ENCODE data around the gene SERPINA3. TPM values are rescaled to one million over a fixed set of nuclear protein-coding genes. Genes with fewer than 3 reads are reported as not detected.
"Not testable (repeated sequence)": the region's sequence is repeated elsewhere in the genome, so short reads cannot be mapped to it uniquely, and the experiment has no call there.

Gene SERPINA3
- total RNA-seq, 1 experiment from 2014 or later: not detected

DNA sequence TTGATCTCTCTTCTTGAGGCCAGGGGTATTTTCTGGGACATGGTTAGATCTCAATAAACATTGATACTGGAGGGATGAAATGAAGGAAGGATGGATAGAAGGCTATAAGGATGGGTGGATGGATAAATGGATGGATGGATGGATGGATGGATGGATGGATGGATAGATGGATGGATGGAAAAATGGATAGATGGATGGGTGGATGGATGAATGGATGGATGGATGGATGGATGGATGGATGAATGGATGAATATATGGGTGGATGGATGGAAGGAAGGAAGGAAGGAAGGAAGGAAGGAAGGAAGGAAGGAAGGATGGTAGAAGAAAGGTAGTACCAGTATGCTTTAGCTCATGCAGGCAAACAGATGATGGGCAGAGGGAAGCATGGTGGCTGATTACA lies 34.7 kb upstream of the SERPINA3 start:
- DNase-seq; H3K4me3 ChIP-seq (ENCODE audit: insufficient read depth, low read depth, low read length); H3K36me3 ChIP-seq (replicated peaks; ENCODE audit: control insufficient read depth, insufficient read depth, low read length); H3K27me3 ChIP-seq (ENCODE audit: control insufficient read depth, insufficient read depth, low read length): not testable (repeated sequence)

DNA sequence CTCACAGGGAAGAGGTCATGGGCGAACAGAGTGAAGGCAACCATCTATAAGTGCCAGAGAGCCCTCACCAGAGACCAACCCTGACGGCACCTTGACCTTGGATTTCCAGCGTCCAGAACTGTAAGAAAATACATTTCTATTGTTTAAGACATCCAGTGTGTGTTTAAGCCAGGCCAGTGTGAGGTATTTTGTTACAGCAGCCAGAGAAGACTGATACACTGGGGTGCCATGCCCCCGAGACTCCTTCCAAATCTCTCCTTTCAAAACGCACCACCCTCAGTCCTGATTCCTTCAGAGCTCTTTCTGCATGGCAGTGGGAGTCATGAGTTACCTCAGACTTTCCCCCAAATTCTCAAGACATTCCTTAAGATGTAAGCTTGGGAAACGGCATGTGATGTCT lies 33.5 kb upstream of the SERPINA3 start:
- no peak for DNase-seq
- Histone ChIP-seq H3K4me3 (ENCODE audit: insufficient read depth, low read depth, low read length) (no peak overlapping the region), H3K27me3 (ENCODE audit: control insufficient read depth, insufficient read depth, low read length) (peaks cover under 1% of the 10 kb centered on the region; the same call in 1 of the 2 replicates), H3K36me3 (replicated peaks; ENCODE audit: control insufficient read depth, insufficient read depth, low read length) (no peaks in the 10 kb centered on the region)

DNA sequence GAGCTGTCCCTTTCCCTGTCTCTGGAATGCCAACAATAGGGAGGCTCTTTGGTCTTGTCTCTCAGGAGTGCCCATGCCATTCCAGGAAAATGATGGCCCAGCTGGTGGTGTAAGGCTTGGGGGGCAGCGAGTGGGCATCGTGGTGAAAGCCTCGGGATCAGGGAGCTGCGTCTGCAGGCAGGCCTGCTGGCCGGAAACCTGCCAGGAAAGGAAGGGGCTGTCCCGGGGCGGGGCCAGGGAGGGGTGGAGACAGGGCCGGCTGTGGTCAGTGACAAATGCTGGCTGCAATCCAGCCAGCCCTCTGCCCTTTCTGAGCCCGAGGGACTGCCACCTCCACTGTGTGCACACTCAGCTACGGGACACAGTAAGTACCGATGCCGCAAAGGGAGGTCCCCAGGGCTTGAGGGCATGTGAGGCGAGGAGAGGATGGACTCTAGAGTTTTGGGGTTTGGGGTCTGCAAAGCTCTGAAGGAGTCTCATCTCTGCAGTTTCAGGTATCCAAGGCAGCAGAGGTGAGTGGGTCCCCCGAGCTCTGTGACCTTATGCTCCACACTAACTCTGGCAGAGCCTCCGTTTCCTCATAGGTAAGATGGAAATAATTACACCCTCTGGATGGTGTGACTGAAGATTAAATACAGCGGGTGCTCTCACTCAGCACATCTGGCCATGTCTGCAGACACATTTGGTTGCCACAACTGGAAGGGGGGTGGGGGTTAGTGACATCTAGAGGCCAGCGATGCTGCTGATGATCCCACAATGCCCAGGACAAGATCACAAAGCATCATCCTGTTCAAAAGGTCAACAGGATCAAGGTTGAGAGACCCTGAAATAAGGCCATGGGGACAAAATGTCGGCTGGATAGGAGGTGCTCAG lies 30.8 kb upstream of the SERPINA3 start, which contains the start of gene SERPINA5:
Gene SERPINA5, plus strand, starts transcription at position 300 of the 873 bp plus-strand sequence. CDS start 5,937 bp downstream, outside the sequence.
- H3K4me3 ChIP-seq (ENCODE audit: insufficient read depth, low read depth, low read length): no peak within 1 kb of the TSS
- peak; percentile 83 for DNase-seq
- H3K27me3 ChIP-seq (ENCODE audit: control insufficient read depth, insufficient read depth, low read length): no peaks in the 10 kb centered on the region; the same call in 1 of the 2 replicates
- no peaks in the 10 kb centered on the region for H3K36me3 ChIP-seq (replicated peaks; ENCODE audit: control insufficient read depth, insufficient read depth, low read length)

DNA sequence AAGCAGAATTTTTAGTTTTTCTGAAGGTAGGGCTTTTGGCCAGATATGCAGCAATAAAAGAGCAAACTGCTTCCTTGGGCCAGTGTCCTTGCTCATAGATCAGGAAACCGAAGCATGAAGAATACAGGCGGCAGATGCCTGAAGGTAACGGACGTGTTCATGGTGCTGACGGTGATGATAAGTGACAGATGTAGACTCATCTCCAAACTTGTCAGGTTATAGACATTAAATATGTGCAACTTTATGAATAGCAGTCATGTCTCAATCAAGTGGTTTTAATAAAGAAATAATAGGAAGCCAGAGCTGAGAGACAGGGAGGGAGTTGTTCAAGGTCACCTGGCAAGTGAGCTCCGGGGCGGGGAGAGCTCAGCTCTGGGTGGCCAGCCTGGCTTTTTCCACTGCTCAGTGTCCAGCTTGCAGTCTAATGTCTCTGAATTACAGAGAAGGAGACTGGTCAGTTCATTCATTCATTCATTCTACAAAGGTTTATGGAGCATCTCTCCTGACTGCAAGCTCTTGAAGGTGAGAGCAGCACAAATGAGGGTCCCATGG lies 29.9 kb upstream of the SERPINA3 start:
- DNase-seq: no peak
- Histone ChIP-seq H3K4me3 (ENCODE audit: insufficient read depth, low read depth, low read length) (no peak overlapping the region), H3K27me3 (ENCODE audit: control insufficient read depth, insufficient read depth, low read length) (no peaks in the 10 kb centered on the region; the same call in 1 of the 2 replicates), H3K36me3 (replicated peaks; ENCODE audit: control insufficient read depth, insufficient read depth, low read length) (no peaks in the 10 kb centered on the region)

DNA sequence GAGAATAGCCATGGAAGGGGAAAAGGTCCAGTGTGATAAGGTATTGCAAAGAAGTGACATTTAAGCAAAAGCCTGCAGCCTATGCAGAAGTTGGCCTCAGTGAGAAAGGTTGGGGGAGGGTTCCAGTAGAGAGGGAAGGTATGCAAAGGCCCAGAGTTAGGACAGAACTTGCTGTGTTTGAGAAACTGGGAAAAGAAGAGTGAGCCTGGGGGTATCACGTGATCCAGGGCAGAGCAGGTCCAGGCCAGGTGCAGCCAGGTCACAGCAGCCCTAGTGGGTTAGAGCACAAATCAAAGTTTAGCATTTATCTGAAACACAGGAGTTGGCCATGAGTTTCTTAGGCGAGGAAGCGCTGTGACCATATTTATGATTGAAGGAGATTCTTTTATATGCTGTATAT lies 29.3 kb upstream of the SERPINA3 start:
- DNase-seq: no peak
- Histone ChIP-seq H3K36me3 (replicated peaks; ENCODE audit: control insufficient read depth, insufficient read depth, low read length) (no peaks in the 10 kb centered on the region), H3K4me3 (ENCODE audit: insufficient read depth, low read depth, low read length) (no peak overlapping the region), H3K27me3 (ENCODE audit: control insufficient read depth, insufficient read depth, low read length) (no peaks in the 10 kb centered on the region; the same call in 1 of the 2 replicates)

DNA sequence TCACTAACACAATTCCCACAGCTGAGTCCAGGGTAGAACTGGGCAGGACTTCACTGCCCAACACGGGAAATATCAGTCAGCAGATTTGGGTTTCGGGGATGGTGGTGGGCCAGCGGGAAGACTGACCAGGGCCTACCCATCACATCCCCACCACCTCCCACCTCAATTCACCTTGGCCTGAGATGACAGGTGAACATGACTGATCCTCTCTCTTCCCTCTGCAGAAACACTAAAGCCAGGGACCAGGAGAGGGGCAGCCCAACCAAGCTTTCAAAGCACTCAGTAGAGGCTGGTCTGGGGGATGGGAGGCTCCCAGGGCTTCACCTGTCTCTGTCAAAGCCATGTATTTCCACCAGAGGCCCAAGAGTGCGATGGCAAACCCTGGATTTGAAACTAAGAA lies 28.6 kb upstream of the SERPINA3 start:
- H3K36me3 ChIP-seq (replicated peaks; ENCODE audit: control insufficient read depth, insufficient read depth, low read length): no peaks in the 10 kb centered on the region
- H3K4me3 ChIP-seq (ENCODE audit: insufficient read depth, low read depth, low read length): no peak overlapping the region
- DNase-seq: no peak
- no peaks in the 10 kb centered on the region; the same call in 1 of the 2 replicates for H3K27me3 ChIP-seq (ENCODE audit: control insufficient read depth, insufficient read depth, low read length)

DNA sequence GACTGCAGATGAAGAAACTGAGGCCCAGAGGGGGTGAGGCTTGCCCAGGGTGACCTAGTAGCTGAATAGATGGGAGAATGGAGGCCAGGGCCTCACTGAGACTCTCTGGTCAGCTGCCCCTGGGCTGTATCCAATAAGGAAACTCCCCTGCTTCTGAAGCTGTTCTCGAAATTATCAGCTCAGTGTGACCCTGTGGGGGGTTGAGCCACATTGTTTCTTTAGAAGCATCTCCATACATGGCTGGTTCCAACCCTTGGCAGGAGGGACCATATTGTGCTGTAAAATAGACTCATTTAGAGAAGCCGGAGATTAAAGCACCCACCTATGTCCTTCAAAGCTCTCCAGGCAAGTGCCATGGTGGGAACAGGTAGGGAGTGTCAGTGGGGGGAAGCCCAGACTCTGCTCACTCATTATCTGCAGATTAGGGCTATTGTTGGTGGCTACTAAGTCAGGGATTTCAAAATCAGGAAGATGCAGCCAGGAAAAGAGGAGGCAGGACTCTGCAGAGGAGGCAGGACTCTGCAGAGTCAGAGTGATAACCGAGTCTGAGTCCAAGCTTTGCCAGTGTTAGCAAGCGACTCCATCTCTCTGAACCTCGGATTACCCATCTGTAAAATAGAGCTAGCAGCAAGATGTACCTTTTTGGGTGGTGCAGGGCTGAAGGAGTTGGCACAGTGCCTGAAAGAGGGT lies 27.5 kb upstream of the SERPINA3 start:
- no peaks in the 10 kb centered on the region; the same call in 1 of the 2 replicates for H3K27me3 ChIP-seq (ENCODE audit: control insufficient read depth, insufficient read depth, low read length)
- no peak for DNase-seq
- H3K36me3 ChIP-seq (replicated peaks; ENCODE audit: control insufficient read depth, insufficient read depth, low read length): no peaks in the 10 kb centered on the region

DNA sequence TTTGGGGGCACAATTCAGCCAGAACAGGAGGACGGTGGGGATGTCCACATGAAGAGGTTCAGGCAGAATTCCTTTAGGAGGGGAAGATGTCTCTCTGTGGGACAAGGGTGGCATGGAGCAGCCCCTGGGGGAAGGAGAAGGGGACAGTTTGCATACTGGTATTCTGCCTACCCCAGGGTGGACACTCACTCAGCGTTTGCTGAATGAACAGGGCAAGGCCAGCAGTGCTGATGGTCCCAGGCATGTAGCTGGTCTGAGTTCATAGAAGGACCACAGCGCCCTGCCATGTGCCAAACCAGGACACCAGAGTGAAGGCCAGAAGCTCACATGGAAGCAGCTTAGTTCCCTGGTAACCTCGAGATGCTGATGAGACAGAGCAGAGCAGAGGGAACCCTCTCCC lies 25.6 kb upstream of the SERPINA3 start:
- Histone ChIP-seq H3K36me3 (replicated peaks; ENCODE audit: control insufficient read depth, insufficient read depth, low read length) (no peaks in the 10 kb centered on the region), H3K27me3 (ENCODE audit: control insufficient read depth, insufficient read depth, low read length) (no peaks in the 10 kb centered on the region; the same call in 1 of the 2 replicates), H3K4me3 (ENCODE audit: insufficient read depth, low read depth, low read length) (no peak overlapping the region)
- no peak for DNase-seq

More for the DNA sequence above, 27.5 kb upstream of the SERPINA3 start:
- H3K4me3 ChIP-seq (ENCODE audit: insufficient read depth, low read depth, low read length): no peak overlapping the region

DNA sequence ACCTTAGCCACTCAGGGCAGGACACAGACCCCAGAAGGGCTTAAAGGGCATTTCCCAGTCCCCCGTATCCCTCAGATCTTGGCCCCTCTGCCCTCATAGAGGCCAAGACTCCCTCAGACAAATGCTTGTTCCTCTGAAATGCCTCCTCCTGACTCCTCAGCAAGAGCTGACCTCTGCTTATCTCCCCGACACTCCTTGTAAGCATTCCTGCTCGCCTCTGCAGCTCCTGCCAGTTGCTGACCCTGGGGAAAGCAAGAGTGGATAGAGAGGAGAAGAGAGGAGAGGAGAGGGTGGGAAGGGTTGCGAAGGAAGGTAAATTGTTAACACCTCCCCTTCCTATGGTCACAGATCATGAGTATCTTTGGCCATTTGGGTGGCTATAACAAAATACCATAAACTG lies 23.9 kb upstream of the SERPINA3 start:
- H3K4me3 ChIP-seq (ENCODE audit: insufficient read depth, low read depth, low read length): no peak overlapping the region
- no peaks in the 10 kb centered on the region for H3K36me3 ChIP-seq (replicated peaks; ENCODE audit: control insufficient read depth, insufficient read depth, low read length)
- DNase-seq: no peak
- no peaks in the 10 kb centered on the region; the same call in 1 of the 2 replicates for H3K27me3 ChIP-seq (ENCODE audit: control insufficient read depth, insufficient read depth, low read length)

DNA sequence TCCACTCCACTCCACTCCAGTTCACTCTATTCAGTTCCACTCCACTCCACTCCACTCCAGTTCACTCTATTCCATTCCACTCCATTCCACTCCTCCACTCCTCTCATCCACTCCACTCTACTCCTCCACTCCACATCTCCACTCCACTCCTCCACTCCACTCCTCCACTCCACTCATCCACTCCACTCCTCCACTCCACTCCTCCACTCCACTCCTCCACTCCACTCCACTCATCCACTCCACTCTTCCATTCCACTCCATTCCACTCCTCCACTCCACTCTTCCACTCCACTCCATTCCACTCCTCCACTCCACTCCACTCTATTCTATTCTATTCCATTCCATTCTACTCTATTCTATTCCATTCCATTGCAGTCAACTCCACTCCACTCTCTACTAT lies 21.1 kb upstream of the SERPINA3 start:
- no peaks in the 10 kb centered on the region; the same call in 1 of the 2 replicates for H3K27me3 ChIP-seq (ENCODE audit: control insufficient read depth, insufficient read depth, low read length)
- no peak overlapping the region for H3K4me3 ChIP-seq (ENCODE audit: insufficient read depth, low read depth, low read length)
- H3K36me3 ChIP-seq (replicated peaks; ENCODE audit: control insufficient read depth, insufficient read depth, low read length): no peaks in the 10 kb centered on the region
- no peak for DNase-seq

DNA sequence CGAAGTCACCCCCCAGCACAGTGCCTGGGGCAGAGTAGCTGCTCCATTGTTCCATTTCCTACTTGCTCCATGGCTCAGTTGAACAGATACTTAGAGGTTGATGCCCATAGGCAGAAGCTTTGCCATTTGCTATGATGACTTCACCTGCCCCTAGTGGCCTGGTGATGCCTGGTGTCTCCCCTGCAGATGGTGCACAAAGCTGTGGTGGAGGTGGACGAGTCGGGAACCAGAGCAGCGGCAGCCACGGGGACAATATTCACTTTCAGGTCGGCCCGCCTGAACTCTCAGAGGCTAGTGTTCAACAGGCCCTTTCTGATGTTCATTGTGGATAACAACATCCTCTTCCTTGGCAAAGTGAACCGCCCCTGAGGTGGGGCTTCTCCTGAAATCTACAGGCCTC lies 20.3 kb upstream of the SERPINA3 start:
- no peak for DNase-seq
- no peaks in the 10 kb centered on the region for H3K36me3 ChIP-seq (replicated peaks; ENCODE audit: control insufficient read depth, insufficient read depth, low read length)
- H3K27me3 ChIP-seq (ENCODE audit: control insufficient read depth, insufficient read depth, low read length): no peaks in the 10 kb centered on the region
- H3K4me3 ChIP-seq (ENCODE audit: insufficient read depth, low read depth, low read length): no peak overlapping the region

DNA sequence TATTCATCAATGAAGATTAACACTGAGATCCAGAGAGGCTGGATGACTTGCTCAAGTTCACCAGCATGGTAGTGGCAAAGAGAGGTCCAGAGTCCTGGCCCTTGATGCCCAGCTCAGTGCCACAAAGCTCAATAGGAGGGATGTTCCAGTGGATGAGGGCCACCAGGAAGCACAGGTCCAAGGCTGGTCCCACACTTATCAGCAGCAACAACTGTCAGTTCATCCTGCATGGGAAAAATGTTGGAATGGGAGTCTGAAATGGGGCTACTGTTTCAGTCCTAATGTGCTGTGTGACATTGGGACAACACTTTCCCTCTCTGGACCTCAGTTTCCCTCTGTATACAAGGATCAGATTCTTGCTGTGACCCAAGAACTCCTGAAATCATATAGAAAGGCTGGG lies 19.7 kb upstream of the SERPINA3 start:
- no peak for DNase-seq
- Histone ChIP-seq H3K4me3 (ENCODE audit: insufficient read depth, low read depth, low read length) (no peak overlapping the region), H3K27me3 (ENCODE audit: control insufficient read depth, insufficient read depth, low read length) (no peaks in the 10 kb centered on the region), H3K36me3 (replicated peaks; ENCODE audit: control insufficient read depth, insufficient read depth, low read length) (no peaks in the 10 kb centered on the region)

DNA sequence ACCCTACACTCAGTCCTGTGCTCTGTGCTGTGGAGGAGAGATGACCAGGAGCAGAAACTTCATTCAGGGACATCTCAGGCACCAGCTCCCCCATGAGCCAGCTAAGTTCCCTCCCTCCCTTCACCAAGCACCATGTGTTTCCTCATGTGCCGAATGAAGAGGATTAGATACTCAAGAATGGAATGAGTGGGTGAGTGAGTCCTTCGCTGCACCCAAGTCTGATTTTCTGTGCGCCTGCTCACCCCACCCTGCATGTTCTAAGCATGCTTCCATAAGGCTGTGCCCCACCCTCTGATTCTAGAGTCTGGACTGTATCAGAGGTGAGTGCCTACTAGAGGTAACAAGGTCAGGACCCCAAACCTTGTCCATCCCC lies 18.8 kb upstream of the SERPINA3 start:
- no peaks in the 10 kb centered on the region for H3K36me3 ChIP-seq (replicated peaks; ENCODE audit: control insufficient read depth, insufficient read depth, low read length)
- no peak overlapping the region for H3K4me3 ChIP-seq (ENCODE audit: insufficient read depth, low read depth, low read length)
- no peaks in the 10 kb centered on the region for H3K27me3 ChIP-seq (ENCODE audit: control insufficient read depth, insufficient read depth, low read length)
- DNase-seq: no peak

DNA sequence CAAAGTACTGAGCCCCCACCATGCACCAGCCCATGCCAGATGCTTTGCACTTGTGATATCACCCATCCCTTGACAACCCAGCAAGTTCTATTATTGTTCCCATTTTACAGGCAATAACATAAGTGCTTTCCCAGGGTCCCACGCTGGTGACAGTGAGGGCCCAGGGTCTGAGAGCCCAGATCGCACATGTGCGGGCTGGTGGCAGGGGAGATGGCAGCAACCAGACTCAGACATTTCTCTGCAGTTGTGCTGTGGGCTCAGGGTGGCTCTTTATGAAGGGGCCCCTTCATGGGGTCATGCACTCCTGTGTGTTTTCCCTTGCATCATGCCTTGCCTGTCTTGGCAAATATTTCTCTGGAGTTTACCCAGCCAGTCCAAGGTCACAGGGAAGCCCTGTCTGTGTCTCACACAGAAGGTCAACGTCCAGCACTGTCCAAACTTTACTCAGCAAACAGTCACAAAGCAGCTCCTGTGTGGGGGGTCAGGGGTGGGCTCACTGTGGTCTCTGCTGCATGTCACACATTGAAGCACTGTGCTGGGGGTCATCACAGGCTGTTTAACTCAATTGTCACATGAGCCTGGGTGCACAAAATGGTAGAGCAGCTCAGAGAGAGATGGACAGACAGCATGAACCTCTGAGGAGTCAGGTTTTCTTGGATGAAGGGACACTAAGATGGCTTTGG lies 18.3 kb upstream of the SERPINA3 start:
- DNase-seq: no peak
- no peak overlapping the region for H3K4me3 ChIP-seq (ENCODE audit: insufficient read depth, low read depth, low read length)
- H3K36me3 ChIP-seq (replicated peaks; ENCODE audit: control insufficient read depth, insufficient read depth, low read length): no peaks in the 10 kb centered on the region
- H3K27me3 ChIP-seq (ENCODE audit: control insufficient read depth, insufficient read depth, low read length): no peaks in the 10 kb centered on the region
